Measurements from ENCODE around the gene LARGE1. TPM values are rescaled to one million over a fixed set of nuclear protein-coding genes. Genes with fewer than 3 reads are reported as not detected.

The LARGE1 gene
- total RNA-seq, 4 donors from 2014 or later, result 24.9 to 51.0 (median 32.7) TPM

GRCh38 chr22:33657670-33658069, 262.6 kb downstream of the LARGE1 start:
- no peaks in the 10 kb centered on the region for H3K9me3 ChIP-seq
- H3K4me3 ChIP-seq, result no peak overlapping the region
- H3K27me3 ChIP-seq, result no peaks in the 10 kb centered on the region
- WGBS, 2 donors, result 78 to 81% methylated on average over 8 of the region's 8 CpGs
- DNase-seq (ENCODE audit: low spot score in 2 of 2), result no peak
- H3K36me3 ChIP-seq, result no peaks in the 10 kb centered on the region
- peaks cover 0 to 33% (median 6%) of the 10 kb centered on the region in 4 donors for H3K4me1 ChIP-seq
- TF ChIP-seq POLR2A (IDR thresholded peaks at IDR 0.05) (no peak), CTCF (IDR thresholded peaks at IDR 0.05) (no peak), EP300 (IDR thresholded peaks at IDR 0.05) (no peak)
- no peak overlapping the region for H3K27ac ChIP-seq

- Histone ChIP-seq H3K27ac (no peak overlapping the region), H3K4me1 (peaks cover 0 to 33% (median 6%) of the 10 kb centered on the region in 4 donors), H3K27me3 (no peaks in the 10 kb centered on the region), H3K36me3 (no peaks in the 10 kb centered on the region), H3K9me3 (no peaks in the 10 kb centered on the region), H3K4me3 (no peak overlapping the region)
- DNase-seq (ENCODE audit: low spot score in 2 of 2), result no peak
- TF ChIP-seq CTCF (IDR thresholded peaks at IDR 0.05), result no peak
- TF ChIP-seq EP300 (IDR thresholded peaks at IDR 0.05), result no peak
- no peak for TF ChIP-seq POLR2A (IDR thresholded peaks at IDR 0.05)
- WGBS, 2 donors, result 68 to 71% methylated on average over 8 of the region's 8 CpGs
These were observed 263.3 kb downstream of the LARGE1 start for GRCh38 chr22:33656808-33657628.

GRCh38 chr22:33654173-33654895, 265.9 kb downstream of the LARGE1 start:
- H3K4me1 ChIP-seq, result peaks cover 0 to 21% (median 3%) of the 10 kb centered on the region in 4 donors
- DNase-seq (ENCODE audit: low spot score in 2 of 2), result no peak
- H3K4me3 ChIP-seq, result no peak overlapping the region
- no peaks in the 10 kb centered on the region for H3K9me3 ChIP-seq
- TF ChIP-seq EP300 (IDR thresholded peaks at IDR 0.05) (no peak), POLR2A (IDR thresholded peaks at IDR 0.05) (no peak), CTCF (IDR thresholded peaks at IDR 0.05) (no peak)
- H3K36me3 ChIP-seq, result peaks cover 0 to 13% (median 10%) of the 10 kb centered on the region in 3 donors
- no peak overlapping the region for H3K27ac ChIP-seq
- WGBS, 2 donors, result 42 to 54% methylated on average over 12 of the region's 12 CpGs
- no peaks in the 10 kb centered on the region for H3K27me3 ChIP-seq

- no peak for TF ChIP-seq CTCF (IDR thresholded peaks at IDR 0.05)
- no peak for TF ChIP-seq EP300 (IDR thresholded peaks at IDR 0.05)
- Histone ChIP-seq H3K36me3 (peaks cover 0 to 20% (median 11%) of the 10 kb centered on the region in 3 donors), H3K4me1 (peaks cover 0 to 13% (median 0%) of the 10 kb centered on the region in 4 donors), H3K4me3 (no peak overlapping the region), H3K9me3 (peaks cover 0 to 4% (median 0%) of the 10 kb centered on the region in 4 donors), H3K27me3 (no peaks in the 10 kb centered on the region), H3K27ac (no peak overlapping the region)
- no peak for DNase-seq (ENCODE audit: low spot score in 2 of 2)
- 89 to 93% methylated on average over 8 of the region's 8 CpGs for WGBS, 2 donors
These were observed 266.7 kb downstream of the LARGE1 start for GRCh38 chr22:33653532-33654063.

Measured in tibial nerve (tissue), 4 donors.